ENCODE data around the gene CREB5.

GRCh38 chr7:28425496-28425895 is 13.2 kb downstream of the CREB5 start:
- TF ChIP-seq EZH2 (IDR thresholded peaks at IDR 0.05; ENCODE audit: borderline replicate concordance, low read depth, low read length, severe bottlenecking), result no peak
- TF ChIP-seq, protein P1, sequence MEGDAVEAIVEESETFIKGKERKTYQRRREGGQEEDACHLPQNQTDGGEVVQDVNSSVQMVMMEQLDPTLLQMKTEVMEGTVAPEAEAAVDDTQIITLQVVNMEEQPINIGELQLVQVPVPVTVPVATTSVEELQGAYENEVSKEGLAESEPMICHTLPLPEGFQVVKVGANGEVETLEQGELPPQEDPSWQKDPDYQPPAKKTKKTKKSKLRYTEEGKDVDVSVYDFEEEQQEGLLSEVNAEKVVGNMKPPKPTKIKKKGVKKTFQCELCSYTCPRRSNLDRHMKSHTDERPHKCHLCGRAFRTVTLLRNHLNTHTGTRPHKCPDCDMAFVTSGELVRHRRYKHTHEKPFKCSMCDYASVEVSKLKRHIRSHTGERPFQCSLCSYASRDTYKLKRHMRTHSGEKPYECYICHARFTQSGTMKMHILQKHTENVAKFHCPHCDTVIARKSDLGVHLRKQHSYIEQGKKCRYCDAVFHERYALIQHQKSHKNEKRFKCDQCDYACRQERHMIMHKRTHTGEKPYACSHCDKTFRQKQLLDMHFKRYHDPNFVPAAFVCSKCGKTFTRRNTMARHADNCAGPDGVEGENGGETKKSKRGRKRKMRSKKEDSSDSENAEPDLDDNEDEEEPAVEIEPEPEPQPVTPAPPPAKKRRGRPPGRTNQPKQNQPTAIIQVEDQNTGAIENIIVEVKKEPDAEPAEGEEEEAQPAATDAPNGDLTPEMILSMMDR (IDR thresholded peaks at IDR 0.05; ENCODE audit: borderline replicate concordance, extremely low read depth, low read length, poor library complexity, severe bottlenecking), result no peak

All from DND-41 (cell line).